Liver (tissue), 3 donors: Measurements from ENCODE around the gene PIK3CG.

Experiments
- ATF3 ChIP-seq: IDR thresholded peaks from 2 replicates; pipeline ENCODE4 v1.6.1; 2016; ENCODE audit warnings: antibody characterized with exemption
- CTCF ChIP-seq: fragments of 150-350 bp; IDR thresholded peaks from 2 replicates; pipeline ENCODE4 v1.5.1; 2017; ENCODE audit warnings: improper control_type of control experiment, low read depth, low read length; ENCODE audit not compliant: missing input control
- EGR1 ChIP-seq, 2 donors: IDR thresholded peaks; 2 replicates each; pipeline ENCODE4 v1.6.1; 2016 to 2018; ENCODE audit warnings: antibody characterized with exemption in 2 of 2, low read depth in 2 of 2
- FOXA1 ChIP-seq: IDR thresholded peaks from 2 replicates; pipeline ENCODE4 v1.6.1; 2016; ENCODE audit warnings: antibody characterized with exemption
- GABPA ChIP-seq, 2 donors: IDR thresholded peaks in 1 of 2; conservative IDR thresholded peaks in 1 of 2; 2 replicates each; pipeline ENCODE4 v1.6.1; 2016; ENCODE audit warnings: antibody characterized with exemption in 2 of 2, mild to moderate bottlenecking in 1 of 2, moderate library complexity in 1 of 2
- JUND ChIP-seq, 2 donors: IDR thresholded peaks; 2 replicates each; pipeline ENCODE4 v1.6.1; 2016; ENCODE audit warnings: antibody characterized with exemption in 2 of 2
- MAX ChIP-seq: IDR thresholded peaks from 2 replicates; pipeline ENCODE4 v1.6.1; 2016; ENCODE audit warnings: antibody characterized with exemption
- RAD21 ChIP-seq, 2 donors: IDR thresholded peaks; 2 replicates each; pipeline ENCODE4 v1.6.1; 2016; ENCODE audit warnings: antibody characterized with exemption in 2 of 2, mild to moderate bottlenecking in 2 of 2
- REST ChIP-seq: IDR thresholded peaks from 2 replicates; pipeline ENCODE4 v1.6.1; 2016; ENCODE audit warnings: antibody characterized with exemption, mild to moderate bottlenecking
- TAF1 ChIP-seq: conservative IDR thresholded peaks from 2 replicates; pipeline ENCODE4 v1.6.1; 2016; ENCODE audit warnings: antibody characterized with exemption, mild to moderate bottlenecking
- donor health status: healthy.
- donor health status: healthy.

DNA sequence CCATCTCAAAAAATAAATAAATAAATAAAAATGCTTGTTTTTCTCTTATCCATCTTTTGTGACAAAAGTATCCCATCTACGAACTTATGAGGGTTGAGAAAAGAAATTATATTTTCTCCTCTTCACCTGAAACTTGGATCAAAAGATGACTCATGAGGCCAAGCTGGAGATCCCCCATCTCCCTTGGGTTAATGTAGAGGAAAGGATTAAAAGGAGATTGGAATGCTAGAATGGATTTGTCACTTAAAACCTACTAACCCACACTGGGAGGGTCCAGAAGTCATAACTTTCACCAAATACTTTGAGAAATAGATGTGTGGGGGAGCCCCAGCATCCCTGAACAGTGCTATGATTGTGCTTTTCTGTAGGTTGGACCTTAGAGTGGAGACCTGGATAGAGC is 46.3 kb upstream of the PIK3CG start:
- TF ChIP-seq CTCF (no peak), ATF3 (no peak), RAD21 (IDR thresholded peaks at IDR 0.05) (no peak), TAF1 (no peak), FOXA1 (no peak), EGR1 (IDR thresholded peaks at IDR 0.05; ENCODE audit: low read depth in 2 of 2) (no peak), JUND (IDR thresholded peaks at IDR 0.05) (no peak), MAX (no peak), GABPA (IDR thresholded peaks at IDR 0.05 in 1 of 2, conservative IDR thresholded peaks at IDR 0.05 in 1 of 2) (no peak), REST (no peak)
